PFSK-1 (cell line): Measurements from ENCODE around the gene MLC1.

Experiments
- FOXP2 ChIP-seq: optimal IDR thresholded peaks from 2 replicates; pipeline ENCODE3; 2011; ENCODE audit warnings: borderline replicate concordance, control low read depth, inconsistent platforms; ENCODE audit not compliant: insufficient read depth; ENCODE audit errors: extremely low read length, extremely low read depth
- POLR2AphosphoS5 ChIP-seq: IDR thresholded peaks from 2 replicates; pipeline ENCODE4 v1.6.1; 2012; ENCODE audit warnings: low read depth, mild to moderate bottlenecking, control low read depth, low read length, moderate library complexity
- REST ChIP-seq, 2 experiments: IDR thresholded peaks; 2 replicates each; pipeline versions ENCODE4 v1.6.1 to v1.8.0; 2011 to 2012; ENCODE audit warnings: low read depth in 2 of 2, low read length in 2 of 2, control low read depth in 1 of 2, inconsistent platforms in 1 of 2, mild to moderate bottlenecking in 1 of 2, moderate library complexity in 1 of 2; ENCODE audit not compliant: insufficient read depth in 1 of 2
- SIN3A ChIP-seq: IDR thresholded peaks from 2 replicates; pipeline ENCODE4 v1.6.1; 2012; ENCODE audit warnings: mild to moderate bottlenecking, low read length, moderate library complexity, borderline replicate concordance; ENCODE audit not compliant: insufficient read depth
- TAF1 ChIP-seq: IDR thresholded peaks from 2 replicates; pipeline ENCODE4 v1.6.1; 2012; ENCODE audit warnings: low read length, control low read depth, borderline replicate concordance; ENCODE audit not compliant: insufficient read depth

Gene MLC1

GRCh38 chr22:50072714-50073538 lies 12.3 kb downstream of the MLC1 start:
- no peak for TF ChIP-seq POLR2AphosphoS5
- TF ChIP-seq FOXP2 = no peak
- no peak for TF ChIP-seq TAF1
- no peak for TF ChIP-seq REST (IDR thresholded peaks at IDR 0.05; ENCODE audit: insufficient read depth in 1 of 2, low read depth in 2 of 2, low read length in 2 of 2)
- TF ChIP-seq SIN3A = no peak

GRCh38 chr22:50072167-50072555 lies 13.1 kb downstream of the MLC1 start:
- no peak for TF ChIP-seq POLR2AphosphoS5
- no peak for TF ChIP-seq SIN3A
- TF ChIP-seq TAF1 = no peak
- TF ChIP-seq REST (IDR thresholded peaks at IDR 0.05; ENCODE audit: insufficient read depth in 1 of 2, low read depth in 2 of 2, low read length in 2 of 2) = no peak
- TF ChIP-seq FOXP2 = no peak

GRCh38 chr22:50071432-50072166 lies 13.6 kb downstream of the MLC1 start:
- TF ChIP-seq FOXP2 (no peak), TAF1 (no peak), SIN3A (no peak), REST (IDR thresholded peaks at IDR 0.05; ENCODE audit: insufficient read depth in 1 of 2, low read depth in 2 of 2, low read length in 2 of 2) (no peak), POLR2AphosphoS5 (no peak)

GRCh38 chr22:50070366-50070765 lies 14.9 kb downstream of the MLC1 start:
- TF ChIP-seq REST (IDR thresholded peaks at IDR 0.05; ENCODE audit: insufficient read depth in 1 of 2, low read depth in 2 of 2, low read length in 2 of 2) (no peak), TAF1 (no peak), SIN3A (no peak), FOXP2 (no peak), POLR2AphosphoS5 (no peak)
